ENCODE measurements around the gene RBBP4.

DNA sequence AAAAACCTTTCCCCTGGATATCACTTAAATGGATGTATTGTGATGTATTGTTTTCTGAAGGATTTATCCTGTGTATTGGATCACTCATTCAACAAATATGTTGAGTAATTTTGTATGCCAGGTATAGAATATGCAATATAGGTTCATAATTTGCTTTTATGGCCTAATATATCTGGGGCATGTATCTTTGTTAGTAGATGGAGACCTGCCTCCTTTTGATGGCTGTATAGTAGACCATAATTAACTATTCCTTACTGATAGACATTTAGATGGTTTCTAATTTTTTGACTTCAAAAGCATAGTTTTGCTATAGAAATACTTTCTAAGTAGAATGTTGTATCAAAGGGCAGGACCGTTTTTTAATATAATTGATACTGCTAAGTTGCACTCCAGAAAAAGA is 8.6 kb downstream of the RBBP4 start:
- TF ChIP-seq, protein P1, sequence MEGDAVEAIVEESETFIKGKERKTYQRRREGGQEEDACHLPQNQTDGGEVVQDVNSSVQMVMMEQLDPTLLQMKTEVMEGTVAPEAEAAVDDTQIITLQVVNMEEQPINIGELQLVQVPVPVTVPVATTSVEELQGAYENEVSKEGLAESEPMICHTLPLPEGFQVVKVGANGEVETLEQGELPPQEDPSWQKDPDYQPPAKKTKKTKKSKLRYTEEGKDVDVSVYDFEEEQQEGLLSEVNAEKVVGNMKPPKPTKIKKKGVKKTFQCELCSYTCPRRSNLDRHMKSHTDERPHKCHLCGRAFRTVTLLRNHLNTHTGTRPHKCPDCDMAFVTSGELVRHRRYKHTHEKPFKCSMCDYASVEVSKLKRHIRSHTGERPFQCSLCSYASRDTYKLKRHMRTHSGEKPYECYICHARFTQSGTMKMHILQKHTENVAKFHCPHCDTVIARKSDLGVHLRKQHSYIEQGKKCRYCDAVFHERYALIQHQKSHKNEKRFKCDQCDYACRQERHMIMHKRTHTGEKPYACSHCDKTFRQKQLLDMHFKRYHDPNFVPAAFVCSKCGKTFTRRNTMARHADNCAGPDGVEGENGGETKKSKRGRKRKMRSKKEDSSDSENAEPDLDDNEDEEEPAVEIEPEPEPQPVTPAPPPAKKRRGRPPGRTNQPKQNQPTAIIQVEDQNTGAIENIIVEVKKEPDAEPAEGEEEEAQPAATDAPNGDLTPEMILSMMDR (IDR thresholded peaks at IDR 0.05) = no peak
- no peak for TF ChIP-seq POLR2A (IDR thresholded peaks at IDR 0.05)
- TF ChIP-seq POLR2AphosphoS5 (IDR thresholded peaks at IDR 0.05) = no peak
